DMS153 treated with DMSO at 0.1 percent for 48 hours (cell line): ENCODE data around the gene ZXDC.

ENCODE experiments used
- DNase-seq: peaks from one replicate; lab custom pipeline; 2025; ENCODE audit not compliant: unreplicated experiment; lab: John Stamatoyannopoulos, UW

The ZXDC gene

GRCh38 chr3:126454437-126455198 is 21.1 kb downstream of the ZXDC start:
- DNase-seq: no peak

- DNase-seq: no peak
These were observed 21.7 kb downstream of the ZXDC start for GRCh38 chr3:126454025-126454424.

GRCh38 chr3:126452213-126452612 is 23.5 kb downstream of the ZXDC start:
- no peak for DNase-seq

- DNase-seq: no peak
These were observed 24.2 kb downstream of the ZXDC start for GRCh38 chr3:126451511-126451910.

GRCh38 chr3:126450744-126451143 is 24.9 kb downstream of the ZXDC start:
- DNase-seq: no peak

- no peak for DNase-seq
These were observed 25.5 kb downstream of the ZXDC start for GRCh38 chr3:126450219-126450618.

- DNase-seq: no peak
These were observed 26.1 kb downstream of the ZXDC start for GRCh38 chr3:126449621-126450051.

GRCh38 chr3:126448893-126449180 is 26.9 kb downstream of the ZXDC start:
- no peak for DNase-seq

GRCh38 chr3:126448136-126448892 is 27.4 kb downstream of the ZXDC start:
- DNase-seq: no peak

GRCh38 chr3:126447456-126448106 is 28.1 kb downstream of the ZXDC start:
- no peak for DNase-seq

GRCh38 chr3:126446791-126447190 is 28.9 kb downstream of the ZXDC start:
- DNase-seq: no peak

- no peak for DNase-seq
These were observed 29.4 kb downstream of the ZXDC start for GRCh38 chr3:126446301-126446700.

GRCh38 chr3:126445506-126445905 is 30.2 kb downstream of the ZXDC start:
- DNase-seq: no peak

- DNase-seq: no peak
These were observed 32.8 kb downstream of the ZXDC start for GRCh38 chr3:126442856-126443242.

- DNase-seq: no peak
These were observed 33.4 kb downstream of the ZXDC start for GRCh38 chr3:126442094-126442855.

- DNase-seq: no peak
These were observed 34.3 kb downstream of the ZXDC start for GRCh38 chr3:126441256-126441880.

- DNase-seq: no peak
These were observed 35.0 kb downstream of the ZXDC start for GRCh38 chr3:126440709-126440995.

- no peak for DNase-seq
These were observed 35.6 kb downstream of the ZXDC start for GRCh38 chr3:126439968-126440708.

- DNase-seq: no peak
These were observed 36.2 kb downstream of the ZXDC start for GRCh38 chr3:126439346-126439967.

GRCh38 chr3:126438746-126439145 is 36.9 kb downstream of the ZXDC start:
- DNase-seq: no peak
